ENCODE data around the gene TENT4B.

GRCh38 chr16:50121721-50122445 is 31.2 kb upstream of the TENT4B start:
- TF ChIP-seq CTCF (IDR thresholded peaks at IDR 0.05; ENCODE audit: low read length) (no peak), EZH2 (IDR thresholded peaks at IDR 0.05; ENCODE audit: borderline replicate concordance, low read length) (no peak)

Data from OCI-LY1 (cell line).